ENCODE measurements around the gene MYD88. TPM values are rescaled to one million over a fixed set of nuclear protein-coding genes. Genes with fewer than 3 reads are reported as not detected.

The MYD88 gene
- total and polyA plus RNA-seq, 9 of the 15 experiments (the other 6 are each of a cell fraction or from before 2014, with no cell fraction given), result 3.2 to 47.3 (median 27.6) TPM

GRCh38 chr3:38149708-38150107 lies 11.2 kb downstream of the MYD88 start (continued):
- TF ChIP-seq NFATC3 (IDR thresholded peaks at IDR 0.05) (no peak), NRF1 (conservative IDR thresholded peaks at IDR 0.05 in 1 of 2, IDR thresholded peaks at IDR 0.05 in 1 of 2) (peak in 1 of 2 experiments; percentile 30; a peak in 2 of 4 replicates), AFF1 (IDR thresholded peaks at IDR 0.05; ENCODE audit: low read depth in 1 of 2, partially characterized antibody in 2 of 2) (peak in 1 of 2 experiments; percentile 56), ZFX (CRISPR knock-in tag; IDR thresholded peaks at IDR 0.05) (no peak), RBM14 (IDR thresholded peaks at IDR 0.05; ENCODE audit: borderline replicate concordance, insufficient read depth, low read depth, low read length) (no peak), ZZZ3 (IDR thresholded peaks at IDR 0.05) (0 out of 2 replicates have a peak, but pooled peaks have one; percentile 49), HMG20A (CRISPR knock-in tag; conservative IDR thresholded peaks at IDR 0.05) (no peak), HOXB6 (CRISPR knock-in tag; IDR thresholded peaks at IDR 0.05; ENCODE audit: borderline replicate concordance) (no peak), SRSF1 (IDR thresholded peaks at IDR 0.05; ENCODE audit: low read depth, low read length) (no peak), FIP1L1 (IDR thresholded peaks at IDR 0.05; ENCODE audit: low read depth, low read length, poor library complexity, severe bottlenecking) (no peak), ZBTB8A (IDR thresholded peaks at IDR 0.05; ENCODE audit: partially characterized antibody) (no peak), ZNF449 (CRISPR knock-in tag; IDR thresholded peaks at IDR 0.05) (no peak), BCOR (IDR thresholded peaks at IDR 0.05) (peak; percentile 57; the same call in 1 of the 2 replicates), MEIS2 (IDR thresholded peaks at IDR 0.05; ENCODE audit: partially characterized antibody) (peak; percentile 3), BDP1 (IDR thresholded peaks at IDR 0.05; ENCODE audit: insufficient read depth, insufficient read length) (no peak), CREM (IDR thresholded peaks at IDR 0.05; ENCODE audit: low read depth) (peak; percentile 45; the same call in 1 of the 2 replicates), ZC3H8 (IDR thresholded peaks at IDR 0.05) (no peak), RBBP5 (IDR thresholded peaks at IDR 0.05; ENCODE audit: borderline replicate concordance, insufficient read depth, low read length, poor library complexity, severe bottlenecking) (peak; percentile 74), TEAD1 (CRISPR knock-in tag; IDR thresholded peaks at IDR 0.05) (0 out of 4 replicates have a peak, but pooled peaks of 1 of the 2 experiments have one; percentile 27), SP2 (IDR thresholded peaks at IDR 0.05; ENCODE audit: extremely low read depth, low read depth, low read length, poor library complexity, severe bottlenecking) (no peak), ZNF408 (CRISPR knock-in tag; IDR thresholded peaks at IDR 0.05; ENCODE audit: low read depth) (no peak), FOSL1 (tag; conservative IDR thresholded peaks at IDR 0.05) (peak; percentile 37; the same call in 1 of the 2 replicates), ZNF165 (CRISPR knock-in tag; IDR thresholded peaks at IDR 0.05; ENCODE audit: borderline replicate concordance) (0 out of 2 replicates have a peak, but pooled peaks have one; percentile 33)
- TF ChIP-seq, protein P1, sequence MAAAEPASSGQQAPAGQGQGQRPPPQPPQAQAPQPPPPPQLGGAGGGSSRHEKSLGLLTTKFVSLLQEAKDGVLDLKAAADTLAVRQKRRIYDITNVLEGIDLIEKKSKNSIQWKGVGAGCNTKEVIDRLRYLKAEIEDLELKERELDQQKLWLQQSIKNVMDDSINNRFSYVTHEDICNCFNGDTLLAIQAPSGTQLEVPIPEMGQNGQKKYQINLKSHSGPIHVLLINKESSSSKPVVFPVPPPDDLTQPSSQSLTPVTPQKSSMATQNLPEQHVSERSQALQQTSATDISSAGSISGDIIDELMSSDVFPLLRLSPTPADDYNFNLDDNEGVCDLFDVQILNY (CRISPR knock-in tag; IDR thresholded peaks at IDR 0.05), result no peak
